Body of pancreas (tissue), 4 donors: Measurements from ENCODE around the gene SLC17A7. TPM values are rescaled to one million over a fixed set of nuclear protein-coding genes. Genes with fewer than 3 reads are reported as not detected.

Experiments
- ATAC-seq: fragments of 150-250 bp; one replicate; pipeline ENCODE4 v1.9.1; 2016
- DNase-seq, 4 donors: peaks; one replicate each; pipeline ENCODE4 v3.0.0-alpha.2; 2019
- H3K27ac ChIP-seq, 4 donors: fragments of 200-600 bp; sonication (generic); 1 replicate in 3 of 4; 2 replicates in 1 of 4; pipeline versions ENCODE4 v1.5.1 to v1.6.1; 2016 to 2019; ENCODE audit warnings: mild to moderate bottlenecking in 1 of 4, mixed read lengths in 1 of 4, moderate library complexity in 1 of 4
- H3K27me3 ChIP-seq, 2 donors: fragments of 200-600 bp; sonication (generic); one replicate each; pipeline ENCODE4 v1.6.0; 2016; ENCODE audit warnings: mild to moderate bottlenecking in 1 of 2
- H3K36me3 ChIP-seq, 2 donors: fragments of 200-600 bp; sonication (generic); replicated peaks in 1 of 2; 2 replicates each; pipeline ENCODE4 v1.5.1; 2016; ENCODE audit warnings: low read depth in 2 of 2; ENCODE audit not compliant: insufficient read depth in 1 of 2
- H3K4me1 ChIP-seq: fragments of 200-600 bp; sonication (generic); one replicate; pipeline ENCODE4 v1.6.0; 2016
- H3K4me3 ChIP-seq, 2 donors: fragments of 200-600 bp; sonication (generic); 1 replicate in 1 of 2; 2 replicates in 1 of 2; pipeline ENCODE4 v1.5.1; 2016 to 2019
- H3K9me3 ChIP-seq, 3 donors: fragments of 200-600 bp; sonication (generic); 1 replicate in 2 of 3; 2 replicates in 1 of 3; pipeline ENCODE4 v1.5.1; 2016
- POLR2A ChIP-seq, 3 donors: fragments of 450-650 bp; IDR thresholded peaks; one replicate each; pipeline ENCODE4 v1.6.1; 2016; ENCODE audit warnings: antibody characterized with exemption in 3 of 3, mild to moderate bottlenecking in 2 of 3
- WGBS, 2 donors: methylation state at CpG; one replicate each; pipeline ENCODE4 v1.1.5; 2017; 5-methylcytosine and 5-hydroxymethylcytosine counted together
- intact Hi-C: fragments of 100-400 bp; cut with DNase I; formaldehyde crosslinking; loops from one replicate; pipeline ENCODE4 v1.15.1; 2023
- total RNA-seq, 2 donors: library from RNA; depleted of rRNA; stranded (reverse); fragments of >200 nt; gene quantifications; one replicate each; pipeline ENCODE4 v1.1.0, GENCODE V29; 2016
- TF ChIP-seq, protein P1 (sequence below), 7 experiments: fragments of 450-650 bp in 4 of 7; fragments of 200-600 bp in 3 of 7; sonication (generic) in 3 of 7; IDR thresholded peaks; one replicate each; pipeline ENCODE4 v1.5.1; 2016 to 2019; ENCODE audit warnings: antibody characterized with exemption in 7 of 7

The SLC17A7 gene
- total RNA-seq, 2 donors from 2014 or later = 0.26 TPM; not detected in 1

DNA sequence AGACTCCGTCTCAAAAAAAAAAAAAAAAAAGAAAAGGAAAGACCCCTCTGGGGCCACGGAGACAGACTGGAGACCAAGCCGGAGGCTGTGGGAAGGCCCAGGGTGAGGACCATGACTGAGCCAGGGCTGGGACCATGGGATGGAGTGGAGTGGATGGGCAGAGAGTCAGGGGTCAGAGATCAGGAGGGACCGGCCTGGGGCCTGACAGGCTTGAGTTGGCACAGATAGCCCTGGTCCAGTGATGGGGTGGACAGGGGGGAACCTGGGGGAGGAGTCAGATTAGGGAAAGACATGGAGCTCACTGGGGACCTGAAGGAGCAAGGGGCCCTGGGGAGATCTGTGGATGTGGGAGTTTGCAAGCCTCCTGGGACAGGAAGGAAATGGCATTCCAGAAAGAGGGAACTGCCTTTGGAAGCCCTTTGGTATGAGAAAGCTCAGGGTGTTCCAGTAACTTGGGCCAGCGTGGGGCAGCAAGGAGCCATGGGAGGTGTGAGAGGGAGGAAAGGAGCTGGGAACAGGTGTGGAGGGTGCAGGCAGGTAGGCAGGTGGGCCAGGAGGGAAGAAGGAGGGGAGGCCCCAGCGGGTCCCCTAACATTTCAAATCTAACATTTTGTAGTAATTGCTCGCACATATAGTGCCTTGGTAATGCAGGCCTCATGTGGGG is 39.8 kb upstream of the SLC17A7 start:
- intact Hi-C loops = no loop called here
- DNase-seq (no peak), ATAC-seq (no peak)
- TF ChIP-seq, protein P1, sequence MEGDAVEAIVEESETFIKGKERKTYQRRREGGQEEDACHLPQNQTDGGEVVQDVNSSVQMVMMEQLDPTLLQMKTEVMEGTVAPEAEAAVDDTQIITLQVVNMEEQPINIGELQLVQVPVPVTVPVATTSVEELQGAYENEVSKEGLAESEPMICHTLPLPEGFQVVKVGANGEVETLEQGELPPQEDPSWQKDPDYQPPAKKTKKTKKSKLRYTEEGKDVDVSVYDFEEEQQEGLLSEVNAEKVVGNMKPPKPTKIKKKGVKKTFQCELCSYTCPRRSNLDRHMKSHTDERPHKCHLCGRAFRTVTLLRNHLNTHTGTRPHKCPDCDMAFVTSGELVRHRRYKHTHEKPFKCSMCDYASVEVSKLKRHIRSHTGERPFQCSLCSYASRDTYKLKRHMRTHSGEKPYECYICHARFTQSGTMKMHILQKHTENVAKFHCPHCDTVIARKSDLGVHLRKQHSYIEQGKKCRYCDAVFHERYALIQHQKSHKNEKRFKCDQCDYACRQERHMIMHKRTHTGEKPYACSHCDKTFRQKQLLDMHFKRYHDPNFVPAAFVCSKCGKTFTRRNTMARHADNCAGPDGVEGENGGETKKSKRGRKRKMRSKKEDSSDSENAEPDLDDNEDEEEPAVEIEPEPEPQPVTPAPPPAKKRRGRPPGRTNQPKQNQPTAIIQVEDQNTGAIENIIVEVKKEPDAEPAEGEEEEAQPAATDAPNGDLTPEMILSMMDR (IDR thresholded peaks at IDR 0.05) = no peak
- TF ChIP-seq POLR2A (IDR thresholded peaks at IDR 0.05) = no peak
- Histone ChIP-seq H3K27ac (no peak overlapping the region), H3K27me3 (no peaks in the 10 kb centered on the region), H3K36me3 (no peaks in the 10 kb centered on the region), H3K4me1 (no peaks in the 10 kb centered on the region), H3K9me3 (no peaks in the 10 kb centered on the region), H3K4me3 (no peak overlapping the region)
- 93 to 94% methylated on average over 7 of the region's 7 CpGs for WGBS, 2 donors

DNA sequence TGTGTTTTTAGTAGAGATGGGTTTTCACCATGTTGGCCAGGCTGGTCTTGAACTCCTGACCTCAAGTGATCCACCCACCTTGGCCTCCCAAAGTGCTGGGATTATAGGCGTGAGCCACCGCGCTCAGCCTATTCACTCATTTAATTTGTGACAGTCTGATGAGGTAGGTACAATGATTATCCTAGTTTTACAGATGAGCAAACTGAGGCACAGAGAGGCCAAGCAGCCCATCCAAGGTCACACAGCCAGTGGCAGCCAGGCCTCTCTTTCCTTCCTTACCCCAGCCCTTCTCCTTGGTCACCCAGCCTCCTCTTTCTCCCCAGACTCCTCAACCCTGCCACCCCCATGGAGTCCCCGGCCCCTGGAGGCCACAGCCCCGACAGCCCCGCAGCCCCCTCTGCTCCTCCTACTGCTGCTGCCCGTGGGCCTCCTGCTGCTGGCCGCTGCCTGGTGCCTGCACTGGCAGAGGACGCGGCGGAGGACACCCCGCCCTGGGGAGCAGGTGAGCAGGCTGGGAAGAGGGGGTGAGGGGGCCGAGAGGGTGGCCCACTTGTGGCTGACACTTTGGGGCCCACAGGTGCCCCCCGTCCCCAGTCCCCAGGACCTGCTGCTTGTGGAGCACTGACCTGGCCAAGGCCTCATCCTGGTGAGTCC is 38.8 kb upstream of the SLC17A7 start:
- H3K27me3 ChIP-seq = no peaks in the 10 kb centered on the region
- no peak for DNase-seq
- ATAC-seq = no peak
- no peaks in the 10 kb centered on the region for H3K36me3 ChIP-seq
- H3K4me1 ChIP-seq = no peaks in the 10 kb centered on the region
- 85 to 91% methylated on average over 13 to 14 of the region's 14 CpGs for WGBS, 2 donors
- H3K27ac ChIP-seq = no peak overlapping the region
- H3K4me3 ChIP-seq = no peak overlapping the region
- H3K9me3 ChIP-seq = no peaks in the 10 kb centered on the region
- intact Hi-C loops = no loop called here
- no peak for TF ChIP-seq POLR2A (IDR thresholded peaks at IDR 0.05)
- TF ChIP-seq, protein P1 (IDR thresholded peaks at IDR 0.05) = no peak

DNA sequence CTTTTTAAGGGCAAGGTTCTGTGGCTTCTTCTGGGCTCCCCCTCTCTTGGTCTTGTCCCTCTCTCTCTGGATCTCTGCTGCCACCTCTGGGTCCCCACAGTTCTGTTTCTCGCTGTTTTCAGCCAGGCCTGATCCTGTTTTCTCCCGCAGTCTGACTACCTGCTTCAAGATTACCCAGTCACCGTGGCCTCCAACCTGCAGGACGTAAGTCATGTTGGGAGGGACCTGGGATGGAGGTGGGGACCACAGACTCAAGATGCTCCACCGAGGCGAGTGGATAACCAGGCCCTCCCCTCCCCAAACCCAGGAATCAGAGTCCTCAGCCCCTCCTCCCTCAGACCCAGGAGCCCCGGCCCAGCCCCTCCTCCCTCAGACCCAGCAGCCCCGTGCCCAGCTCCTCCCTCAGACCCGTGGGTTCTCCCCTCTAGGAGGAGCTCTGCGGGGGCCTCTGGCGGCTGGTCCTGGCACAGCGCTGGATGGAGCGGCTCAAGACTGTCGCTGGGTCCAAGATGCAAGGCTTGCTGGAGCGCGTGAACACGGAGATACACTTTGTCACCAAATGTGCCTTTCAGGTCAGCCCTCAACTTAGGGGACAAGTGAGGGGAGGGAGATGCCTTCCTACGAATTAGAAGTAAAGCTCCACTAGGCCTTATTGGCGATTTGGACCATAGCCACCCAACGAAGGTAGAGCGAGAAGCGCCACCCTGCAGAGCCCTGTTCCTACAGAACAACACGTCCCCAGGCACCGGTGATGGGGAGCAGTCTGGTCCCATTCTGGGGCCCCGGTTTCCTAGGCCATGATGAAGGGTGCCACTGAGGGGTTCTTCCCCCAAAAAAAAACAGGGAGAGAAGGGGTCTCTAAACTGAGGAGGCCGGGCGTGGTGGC is 34.9 kb upstream of the SLC17A7 start:
- Histone ChIP-seq H3K36me3 (no peaks in the 10 kb centered on the region), H3K27ac (no peak overlapping the region), H3K9me3 (no peaks in the 10 kb centered on the region), H3K4me1 (peaks cover 6% of the 10 kb centered on the region), H3K4me3 (no peak overlapping the region), H3K27me3 (no peaks in the 10 kb centered on the region)
- no peak for TF ChIP-seq POLR2A (IDR thresholded peaks at IDR 0.05)
- TF ChIP-seq, protein P1 (IDR thresholded peaks at IDR 0.05) = no peak
- 56 to 72% methylated on average over 14 to 27 of the region's 27 CpGs for WGBS, 2 donors
- DNase-seq (no peak), ATAC-seq (no peak)
- intact Hi-C loops = no loop called here

DNA sequence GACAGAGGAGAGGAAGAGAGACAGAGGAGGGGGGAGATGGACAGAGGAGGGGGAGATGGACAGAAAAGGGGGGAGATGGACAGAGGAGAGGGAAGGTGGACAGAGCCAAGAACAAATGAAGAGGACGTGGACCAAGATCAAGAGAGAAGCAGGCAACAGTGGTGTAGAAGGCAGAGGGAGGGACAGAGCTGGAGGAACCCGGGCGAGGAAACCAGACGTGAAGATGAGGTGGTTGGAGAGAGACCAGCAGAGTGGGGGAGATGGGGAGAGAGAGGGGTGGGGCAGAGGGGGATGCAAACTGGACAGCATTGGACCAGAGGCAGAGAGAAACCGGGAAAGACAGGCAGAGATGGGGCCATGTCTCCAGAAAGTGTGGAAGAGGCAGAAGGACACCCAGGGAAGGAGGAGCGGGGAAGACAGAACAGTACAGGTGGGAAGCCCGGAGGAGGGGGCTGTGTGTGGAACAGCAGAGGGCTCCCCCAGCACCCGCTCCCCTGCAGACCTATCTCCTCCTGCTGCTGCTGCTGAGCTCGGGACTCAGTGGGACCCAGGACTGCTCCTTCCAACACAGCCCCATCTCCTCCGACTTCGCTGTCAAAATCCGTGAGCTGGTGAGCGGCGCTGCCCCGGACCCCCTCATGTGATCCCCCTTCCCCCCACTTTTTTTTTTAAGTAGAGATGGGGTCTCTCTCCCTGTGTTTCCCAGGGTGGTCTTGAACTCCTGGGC is 34.0 kb upstream of the SLC17A7 start:
- no peak for ATAC-seq

More for the DNA sequence above, 34.0 kb upstream of the SLC17A7 start:
- 62 to 67% methylated on average over 13 to 15 of the region's 15 CpGs for WGBS, 2 donors
- Histone ChIP-seq H3K4me1 (peaks cover 6% of the 10 kb centered on the region), H3K27ac (peak overlapping the region in 1 of 4 donors; percentile 25), H3K4me3 (no peak overlapping the region), H3K27me3 (no peaks in the 10 kb centered on the region), H3K9me3 (no peaks in the 10 kb centered on the region), H3K36me3 (no peaks in the 10 kb centered on the region)
- intact Hi-C loops = no loop called here
- no peak for DNase-seq
- TF ChIP-seq POLR2A (IDR thresholded peaks at IDR 0.05) = no peak
- TF ChIP-seq, protein P1 (IDR thresholded peaks at IDR 0.05) = no peak
